MM.1S (cell line): ENCODE data around the gene TRIM72.

Experiments used
- EZH2 ChIP-seq: fragments of 300-600 bp; sonication (generic); optimal IDR thresholded peaks from 2 replicates; pipeline ENCODE3; 2017; ENCODE audit warnings: low read depth, mild to moderate bottlenecking, antibody characterized with exemption, low read length, mixed read lengths
- EZH2phosphoT487 ChIP-seq: fragments of 300-600 bp; sonication (generic); IDR thresholded peaks from 2 replicates; pipeline ENCODE4 v1.6.1; 2018; ENCODE audit warnings: antibody characterized with exemption, low read length
- TF ChIP-seq, protein P1 (sequence below): fragments of 300-600 bp; sonication (generic); IDR thresholded peaks from 2 replicates; pipeline ENCODE4 v1.5.1; 2016; ENCODE audit warnings: antibody characterized with exemption, low read length, mixed read lengths

DNA sequence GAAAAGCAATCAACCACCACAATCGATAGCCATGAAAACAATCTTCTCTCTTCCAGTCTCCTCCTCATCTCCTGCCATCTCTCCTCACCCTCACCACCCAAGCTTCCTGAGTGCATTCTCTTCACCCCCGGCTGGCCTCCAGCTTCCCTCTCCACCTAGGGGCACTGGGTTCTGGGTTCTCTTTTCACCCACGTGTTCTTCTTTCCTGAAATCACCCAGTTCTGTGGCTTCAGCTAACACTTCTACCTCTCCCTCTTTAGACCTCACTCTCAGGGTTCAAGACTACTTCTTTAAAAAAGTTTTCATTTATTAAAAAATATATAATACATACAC is 54.1 kb downstream of the TRIM72 start:
- TF ChIP-seq, protein P1, sequence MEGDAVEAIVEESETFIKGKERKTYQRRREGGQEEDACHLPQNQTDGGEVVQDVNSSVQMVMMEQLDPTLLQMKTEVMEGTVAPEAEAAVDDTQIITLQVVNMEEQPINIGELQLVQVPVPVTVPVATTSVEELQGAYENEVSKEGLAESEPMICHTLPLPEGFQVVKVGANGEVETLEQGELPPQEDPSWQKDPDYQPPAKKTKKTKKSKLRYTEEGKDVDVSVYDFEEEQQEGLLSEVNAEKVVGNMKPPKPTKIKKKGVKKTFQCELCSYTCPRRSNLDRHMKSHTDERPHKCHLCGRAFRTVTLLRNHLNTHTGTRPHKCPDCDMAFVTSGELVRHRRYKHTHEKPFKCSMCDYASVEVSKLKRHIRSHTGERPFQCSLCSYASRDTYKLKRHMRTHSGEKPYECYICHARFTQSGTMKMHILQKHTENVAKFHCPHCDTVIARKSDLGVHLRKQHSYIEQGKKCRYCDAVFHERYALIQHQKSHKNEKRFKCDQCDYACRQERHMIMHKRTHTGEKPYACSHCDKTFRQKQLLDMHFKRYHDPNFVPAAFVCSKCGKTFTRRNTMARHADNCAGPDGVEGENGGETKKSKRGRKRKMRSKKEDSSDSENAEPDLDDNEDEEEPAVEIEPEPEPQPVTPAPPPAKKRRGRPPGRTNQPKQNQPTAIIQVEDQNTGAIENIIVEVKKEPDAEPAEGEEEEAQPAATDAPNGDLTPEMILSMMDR = no peak
- TF ChIP-seq EZH2 = no peak
- TF ChIP-seq EZH2phosphoT487 = no peak
